GM21526 (cell line): Measurements from ENCODE around the gene ASB4.

Experiments
- ATAC-seq: cut with Tn5 transposase; IDR thresholded peaks from one replicate; pipeline ENCODE4 v1.9.1; 2021; ENCODE audit warnings: moderate library complexity; ENCODE audit not compliant: unreplicated experiment, low FRiP score

The ASB4 gene

DNA sequence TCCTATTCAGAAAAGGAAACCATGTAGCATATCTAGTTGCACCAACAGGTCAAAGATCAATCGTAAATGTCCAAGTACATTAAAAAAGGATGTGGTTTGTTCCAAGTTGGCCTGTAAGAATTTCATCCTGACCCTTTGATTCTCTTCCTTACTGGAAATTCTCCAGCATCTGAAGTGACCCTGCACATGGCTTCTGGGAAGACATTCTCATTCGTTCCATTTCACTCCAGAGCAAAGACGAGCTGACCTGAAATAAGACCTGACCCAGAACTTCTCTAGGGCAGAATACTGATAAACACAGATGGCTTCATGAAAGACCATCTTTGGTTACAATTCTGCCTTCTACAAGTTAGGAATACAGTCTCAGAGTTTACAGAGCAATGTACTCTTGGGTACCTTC is 39.8 kb downstream of the ASB4 start:
- no peak for ATAC-seq

DNA sequence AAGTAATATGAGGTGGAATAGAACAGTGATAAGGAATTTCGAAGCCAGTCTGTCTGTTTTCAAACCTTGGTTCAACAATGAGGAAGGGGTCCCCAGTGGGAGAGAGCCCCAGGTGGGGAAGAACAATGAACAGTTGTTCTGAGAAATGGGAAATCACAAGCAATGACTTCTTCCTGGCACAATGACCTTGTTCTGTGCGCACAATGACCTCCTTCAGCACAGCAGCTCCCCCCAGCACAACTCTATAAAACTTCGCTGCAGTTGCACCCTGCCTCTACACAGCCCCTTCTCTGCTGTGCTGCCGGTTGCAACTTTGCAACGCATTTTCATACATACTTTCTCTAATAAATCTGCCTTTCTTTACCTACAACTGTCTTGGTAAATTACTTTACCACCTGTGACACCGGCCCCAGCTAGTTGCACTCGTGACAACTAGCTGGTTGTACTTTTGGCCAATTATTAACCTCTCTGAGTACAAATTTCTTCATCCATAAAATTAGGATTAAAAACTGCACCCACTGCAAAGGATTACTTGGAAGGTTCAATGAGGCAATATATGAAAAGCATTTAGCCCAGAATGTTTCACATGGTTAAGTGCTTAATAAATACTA is 40.5 kb downstream of the ASB4 start:
- no peak for ATAC-seq

- ATAC-seq, result no peak
Measured at GRCh38 chr7:95527033-95527775, 41.5 kb downstream of the ASB4 start.

DNA sequence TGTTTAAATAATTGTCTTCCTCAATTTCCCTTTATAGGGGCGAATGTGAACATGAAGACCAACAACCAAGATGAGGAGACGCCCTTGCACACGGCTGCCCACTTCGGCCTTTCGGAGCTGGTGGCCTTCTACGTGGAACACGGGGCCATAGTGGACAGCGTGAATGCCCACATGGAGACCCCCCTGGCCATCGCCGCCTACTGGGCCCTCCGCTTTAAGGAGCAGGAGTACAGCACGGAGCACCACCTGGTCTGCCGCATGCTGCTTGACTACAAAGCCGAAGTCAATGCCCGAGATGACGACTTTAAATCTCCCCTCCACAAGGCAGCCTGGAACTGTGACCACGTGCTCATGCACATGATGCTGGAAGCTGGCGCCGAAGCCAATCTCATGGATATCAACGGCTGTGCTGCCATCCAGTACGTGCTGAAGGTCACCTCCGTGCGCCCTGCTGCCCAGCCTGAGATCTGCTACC is 42.1 kb downstream of the ASB4 start:
- no peak for ATAC-seq

GRCh38 chr7:95529701-95530100 is 44.0 kb downstream of the ASB4 start:
- no peak for ATAC-seq

DNA sequence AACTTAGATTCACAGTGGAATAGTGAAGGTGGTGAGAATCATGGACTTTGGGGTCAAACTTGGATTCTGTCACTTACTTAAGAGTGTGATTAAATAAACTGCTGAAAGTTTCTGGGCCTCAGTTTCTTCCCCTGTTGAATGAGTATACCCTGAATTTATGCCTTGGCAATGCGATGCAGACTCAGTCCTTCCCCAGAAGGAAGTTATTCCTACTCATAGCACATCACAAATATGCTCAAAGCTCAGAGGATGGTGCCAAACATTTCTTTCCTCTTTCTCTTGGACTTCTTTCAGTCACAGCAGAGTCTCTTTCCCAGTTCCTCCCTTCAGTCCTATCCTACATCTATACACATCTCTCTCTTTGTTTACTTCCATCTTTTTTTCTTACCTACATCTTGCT is 45.1 kb downstream of the ASB4 start:
- ATAC-seq, result no peak

- no peak for ATAC-seq
Measured at GRCh38 chr7:95531605-95532219, 46.0 kb downstream of the ASB4 start.

GRCh38 chr7:95534796-95535195 is 49.1 kb downstream of the ASB4 start:
- no peak for ATAC-seq

DNA sequence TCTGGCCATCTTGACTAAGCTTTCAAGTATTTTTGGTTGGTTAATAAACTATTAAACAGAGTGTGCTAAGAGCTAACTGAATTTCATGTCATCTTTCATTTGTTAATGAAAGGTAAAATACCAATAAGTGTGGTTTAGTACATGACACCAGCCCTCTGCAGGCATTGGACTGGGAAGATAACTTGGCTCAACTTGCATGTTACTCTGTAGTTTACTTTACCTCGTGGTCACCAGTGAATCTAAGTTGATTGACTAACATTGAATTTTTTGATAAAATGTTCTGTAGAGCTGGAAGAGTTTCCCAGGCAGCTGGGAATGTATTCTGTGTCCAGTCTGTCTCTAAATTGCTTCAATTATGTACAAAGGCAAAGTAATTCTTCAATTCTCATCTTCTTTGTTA is 49.9 kb downstream of the ASB4 start:
- no peak for ATAC-seq

DNA sequence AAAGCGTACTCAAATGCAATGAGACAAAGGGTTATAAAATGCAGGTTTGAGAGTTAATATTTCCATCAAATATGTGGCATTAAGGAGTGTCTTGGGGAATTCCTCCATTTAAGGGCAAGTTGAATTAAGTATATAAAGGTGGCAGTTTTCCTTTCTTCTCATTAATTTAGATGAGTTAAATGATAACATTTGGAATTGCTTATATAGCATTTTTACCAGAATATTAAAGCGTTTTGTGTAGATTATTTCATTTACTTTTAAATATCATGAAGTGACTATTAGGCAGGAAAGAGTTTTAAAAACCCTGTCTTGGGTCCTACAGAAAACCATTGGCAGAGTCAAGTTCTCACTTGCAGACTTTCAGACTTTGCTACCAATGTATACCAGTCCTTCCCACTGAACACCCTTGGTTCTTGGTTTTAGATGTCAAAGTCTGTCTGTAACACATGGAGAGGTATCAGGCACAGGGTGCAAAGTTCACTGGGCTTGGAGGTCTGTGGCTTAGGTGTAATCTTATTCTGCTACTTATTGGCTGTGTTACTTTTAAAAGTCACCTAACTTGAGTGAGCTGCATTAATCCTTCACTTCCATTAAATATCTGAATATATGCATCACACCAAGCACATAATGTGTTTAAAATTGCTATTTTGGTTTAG is 51.0 kb downstream of the ASB4 start:
- no peak for ATAC-seq

DNA sequence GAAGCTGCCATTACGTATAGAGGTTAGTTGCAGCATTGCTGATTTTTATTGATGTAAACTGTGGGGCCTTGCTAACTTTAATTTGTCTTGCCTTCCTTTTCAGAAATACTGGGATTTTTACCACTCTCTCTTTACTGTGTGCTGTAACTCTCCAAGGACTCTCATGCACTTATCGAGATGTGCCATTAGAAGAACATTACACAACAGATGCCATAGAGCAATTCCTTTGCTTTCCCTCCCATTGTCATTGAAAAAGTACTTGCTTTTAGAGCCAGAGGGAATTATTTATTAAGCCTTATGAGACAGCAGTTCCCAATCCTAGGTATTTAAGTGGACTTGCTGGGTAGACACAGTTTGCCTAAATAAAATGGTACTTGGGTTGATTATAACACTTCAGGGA is 51.7 kb downstream of the ASB4 start:
- no peak for ATAC-seq

- ATAC-seq, result no peak
Measured at GRCh38 chr7:95539426-95539825, 53.7 kb downstream of the ASB4 start.

DNA sequence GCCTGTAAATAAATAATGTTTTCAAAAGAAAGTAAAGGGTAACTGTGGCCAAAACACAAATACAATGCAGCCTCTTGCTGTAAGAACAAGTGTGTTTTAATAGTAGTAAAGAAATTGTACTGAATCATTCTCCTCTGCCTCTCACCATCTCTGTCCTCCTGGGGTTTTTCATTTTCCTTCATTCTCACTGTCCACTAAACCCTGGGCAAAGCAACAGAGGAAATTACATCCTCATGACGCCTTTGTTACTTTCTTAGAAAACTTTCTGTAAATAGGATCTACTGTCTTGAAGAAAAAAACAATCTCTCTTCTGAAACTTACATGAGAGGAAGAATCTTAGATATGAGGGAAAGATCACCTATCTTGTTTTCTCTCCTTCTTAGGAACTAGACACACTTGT is 54.6 kb downstream of the ASB4 start:
- ATAC-seq, result no peak

GRCh38 chr7:95543312-95543711 is 57.6 kb downstream of the ASB4 start:
- ATAC-seq, result no peak

- ATAC-seq, result no peak
Measured at GRCh38 chr7:95544171-95544570, 58.4 kb downstream of the ASB4 start.

- ATAC-seq, result no peak
Measured at GRCh38 chr7:95545007-95545615, 59.4 kb downstream of the ASB4 start.

- no peak for ATAC-seq
Measured at GRCh38 chr7:95545673-95546072, 59.9 kb downstream of the ASB4 start.

GRCh38 chr7:95546647-95547046 is 60.9 kb downstream of the ASB4 start:
- ATAC-seq, result no peak

DNA sequence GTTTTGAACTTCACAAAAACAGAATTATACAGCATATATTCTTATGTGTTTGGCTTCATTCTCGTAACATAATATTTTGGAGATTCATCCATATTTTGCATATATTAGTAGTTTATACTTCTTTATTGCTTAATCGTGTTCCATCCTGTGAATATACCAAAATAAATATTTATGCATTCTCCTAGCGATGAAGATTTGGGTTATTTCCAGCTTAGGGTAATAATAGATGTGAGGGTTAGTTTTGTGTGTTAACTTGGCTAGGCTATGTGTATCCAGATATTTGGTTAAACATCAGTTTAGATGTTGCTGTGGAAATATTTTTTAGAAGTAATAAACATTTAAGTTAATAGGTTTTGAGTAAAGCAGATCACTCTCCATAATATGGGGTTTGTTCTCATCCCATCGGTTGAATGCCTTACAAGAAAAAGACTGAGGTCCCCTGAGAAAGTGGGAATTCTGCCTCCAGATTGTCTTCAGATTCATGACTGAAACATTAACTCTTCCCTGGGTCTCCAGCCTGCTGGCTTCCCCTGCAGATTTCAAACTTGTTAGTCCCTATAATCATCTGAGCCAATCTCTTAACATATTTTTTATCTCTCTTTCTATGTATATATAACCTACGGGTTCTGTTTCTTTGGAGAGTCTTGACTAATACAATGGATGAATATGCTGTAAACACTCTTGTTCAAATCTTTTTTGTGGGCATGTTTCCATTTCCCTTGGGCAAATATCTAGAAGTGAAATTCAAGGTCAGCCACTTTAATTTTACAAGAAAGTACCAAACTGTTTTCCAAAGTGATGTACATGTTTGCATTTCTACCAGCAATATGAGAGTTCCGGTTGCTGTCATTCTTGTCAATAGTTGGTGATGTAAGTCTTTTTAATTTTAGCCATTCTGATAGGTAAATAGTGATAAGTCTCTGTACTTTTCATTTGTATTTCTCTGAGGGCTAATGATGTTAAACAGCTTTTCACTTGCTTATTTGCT is 61.9 kb downstream of the ASB4 start:
- no peak for ATAC-seq
